Large intestine (tissue), 3 donors: ENCODE measurements around the gene NTM. TPM values are rescaled to one million over a fixed set of nuclear protein-coding genes. Genes with fewer than 3 reads are reported as not detected.
"Not testable (repeated sequence)": the region's sequence is repeated elsewhere in the genome, so short reads cannot be mapped to it uniquely, and the experiment has no call there.

Experiments
- DNase-seq, 2 donors: peaks; one replicate each; pipeline versions ENCODE4 v3.0.0 to v3.0.0-alpha.2; 2013
- H3K27ac ChIP-seq: one replicate; pipeline ENCODE4 v1.5.1; 2013; ENCODE audit warnings: low read length
- H3K27me3 ChIP-seq: 2 replicates; pipeline ENCODE4 v1.6.1; 2013; ENCODE audit warnings: low read length; ENCODE audit not compliant: control insufficient read depth, insufficient read depth
- H3K36me3 ChIP-seq: 2 replicates; pipeline ENCODE4 v1.6.1; 2013; ENCODE audit warnings: low read length; ENCODE audit not compliant: control insufficient read depth, insufficient read depth
- H3K4me1 ChIP-seq: one replicate; pipeline ENCODE4 v1.6.1; 2013; ENCODE audit warnings: low read length; ENCODE audit not compliant: control insufficient read depth, insufficient read depth
- H3K4me3 ChIP-seq: one replicate; pipeline ENCODE4 v1.5.1; 2013; ENCODE audit warnings: low read length
- H3K9me3 ChIP-seq: one replicate; pipeline ENCODE4 v1.6.1; 2013; ENCODE audit warnings: mild to moderate bottlenecking, low read depth, low read length, moderate library complexity; ENCODE audit not compliant: control insufficient read depth
- WGBS: methylation state at CpG from one replicate; pipeline ENCODE4 v1.1.5; 2013; ENCODE audit warnings: low lambda C conversion rate; ENCODE audit not compliant: insufficient coverage; 5-methylcytosine and 5-hydroxymethylcytosine counted together
- polyA plus RNA-seq: library from polyadenylated mRNA; unstranded; fragments of 120-200 nt; gene quantifications from one replicate; pipeline ENCODE4 v1.2.1, GENCODE V29; 2013

Gene NTM
- polyA plus RNA-seq, 1 donor = 17.2 TPM

- Histone ChIP-seq H3K27me3 (peaks cover 45% of the 10 kb centered on the region), H3K4me3 (no peak overlapping the region), H3K27ac (no peak overlapping the region), H3K36me3 (no peaks in the 10 kb centered on the region), H3K4me1 (no peaks in the 10 kb centered on the region), H3K9me3 (no peaks in the 10 kb centered on the region)
- 85% methylated on average over 5 of the region's 5 CpGs for WGBS
- no peak for DNase-seq
Observed at GRCh38 chr11:131907371-131907770, 537.0 kb downstream of the NTM start.

GRCh38 chr11:131908316-131908715, 537.9 kb downstream of the NTM start:
- no peak overlapping the region for H3K4me3 ChIP-seq
- H3K27me3 ChIP-seq = peaks cover 51% of the 10 kb centered on the region
- WGBS = no CpG with 5 or more reads among the region's 2 CpGs
- H3K4me1 ChIP-seq = no peaks in the 10 kb centered on the region
- H3K36me3 ChIP-seq = no peaks in the 10 kb centered on the region
- H3K27ac ChIP-seq = no peak overlapping the region
- no peak for DNase-seq
- H3K9me3 ChIP-seq = no peaks in the 10 kb centered on the region

- no CpG with 5 or more reads among the region's 10 CpGs for whole genome bisulfite sequencing
- no peaks in the 10 kb centered on the region for H3K4me1 ChIP-seq
- no peaks in the 10 kb centered on the region for H3K36me3 ChIP-seq
- peak overlapping the region; percentile 15 for H3K4me3 ChIP-seq
- no peaks in the 10 kb centered on the region for H3K9me3 ChIP-seq
- peaks cover 54% of the 10 kb centered on the region for H3K27me3 ChIP-seq
- no peak overlapping the region for H3K27ac ChIP-seq
- no peak for DNase-seq
Observed at GRCh38 chr11:131909426-131910177, 539.2 kb downstream of the NTM start.

- no peak for DNase-seq
- no peaks in the 10 kb centered on the region for H3K36me3 ChIP-seq
- WGBS = no CpG with 5 or more reads among the region's 21 CpGs
- peak overlapping the region; percentile 15 for H3K4me3 ChIP-seq
- H3K27me3 ChIP-seq = peaks cover 54% of the 10 kb centered on the region
- no peaks in the 10 kb centered on the region for H3K4me1 ChIP-seq
- no peak overlapping the region for H3K27ac ChIP-seq
- no peaks in the 10 kb centered on the region for H3K9me3 ChIP-seq
Observed at GRCh38 chr11:131910178-131910522, 539.7 kb downstream of the NTM start.

GRCh38 chr11:131910523-131911387, 540.3 kb downstream of the NTM start:
- WGBS = no CpG with 5 or more reads among the region's 105 CpGs
- Histone ChIP-seq H3K4me1 (no peaks in the 10 kb centered on the region), H3K27ac (no peak overlapping the region), H3K9me3 (no peaks in the 10 kb centered on the region), H3K36me3 (no peaks in the 10 kb centered on the region), H3K4me3 (peak overlapping the region; percentile 54), H3K27me3 (peaks cover 54% of the 10 kb centered on the region)
- DNase-seq = peak in 1 of 2 donors; percentile 50

- DNase-seq, H3K36me3 ChIP-seq, H3K4me1 ChIP-seq, H3K27ac ChIP-seq, H3K9me3 ChIP-seq: not testable (repeated sequence)
- Histone ChIP-seq H3K4me3 (peak overlapping the region; percentile 54), H3K27me3 (peaks cover 54% of the 10 kb centered on the region)
- WGBS = no CpG with 5 or more reads among the region's 36 CpGs
Observed at GRCh38 chr11:131911388-131912032, 541.1 kb downstream of the NTM start.

GRCh38 chr11:131912134-131912533, 541.7 kb downstream of the NTM start:
- DNase-seq = no peak
- Histone ChIP-seq H3K27ac (no peak overlapping the region), H3K9me3 (no peaks in the 10 kb centered on the region), H3K27me3 (peaks cover 52% of the 10 kb centered on the region), H3K4me3 (no peak overlapping the region), H3K36me3 (no peaks in the 10 kb centered on the region), H3K4me1 (peaks cover 2% of the 10 kb centered on the region)
- WGBS = no CpG with 5 or more reads among the region's 7 CpGs

- Histone ChIP-seq H3K27ac (no peak overlapping the region), H3K4me1 (peaks cover 5% of the 10 kb centered on the region), H3K36me3 (no peaks in the 10 kb centered on the region), H3K9me3 (no peaks in the 10 kb centered on the region), H3K4me3 (no peak overlapping the region), H3K27me3 (peaks cover 43% of the 10 kb centered on the region)
- no peak for DNase-seq
- WGBS = no CpG with 5 or more reads among the region's 4 CpGs
Observed at GRCh38 chr11:131913267-131913666, 542.9 kb downstream of the NTM start.

GRCh38 chr11:131914361-131914774, 544.0 kb downstream of the NTM start:
- Histone ChIP-seq H3K27ac (no peak overlapping the region), H3K4me3 (no peak overlapping the region), H3K9me3 (no peaks in the 10 kb centered on the region), H3K4me1 (peaks cover 5% of the 10 kb centered on the region), H3K36me3 (no peaks in the 10 kb centered on the region), H3K27me3 (peaks cover 33% of the 10 kb centered on the region)
- 71% methylated on average over 1 of the region's 3 CpGs for WGBS
- DNase-seq = no peak

- Histone ChIP-seq H3K27ac (no peak overlapping the region), H3K4me1 (peaks cover 5% of the 10 kb centered on the region), H3K27me3 (peaks cover 16% of the 10 kb centered on the region), H3K9me3 (no peaks in the 10 kb centered on the region), H3K4me3 (no peak overlapping the region), H3K36me3 (no peaks in the 10 kb centered on the region)
- no CpG with 5 or more reads among the region's 5 CpGs for WGBS
- DNase-seq = no peak
Observed at GRCh38 chr11:131916638-131917037, 546.2 kb downstream of the NTM start.
